GM21526 (cell line): ENCODE measurements around the gene FXR2.
A peak's percentile ranks its signal among the peaks of the same experiment; 100 is the strongest.

Experiments
- ATAC-seq: cut with Tn5 transposase; IDR thresholded peaks from one replicate; pipeline ENCODE4 v1.9.1; 2021; ENCODE audit warnings: moderate library complexity; ENCODE audit not compliant: unreplicated experiment, low FRiP score

The FXR2 gene

GRCh38 chr17:7589204-7589868 is 25.4 kb downstream of the FXR2 start:
- ATAC-seq: no peak

DNA sequence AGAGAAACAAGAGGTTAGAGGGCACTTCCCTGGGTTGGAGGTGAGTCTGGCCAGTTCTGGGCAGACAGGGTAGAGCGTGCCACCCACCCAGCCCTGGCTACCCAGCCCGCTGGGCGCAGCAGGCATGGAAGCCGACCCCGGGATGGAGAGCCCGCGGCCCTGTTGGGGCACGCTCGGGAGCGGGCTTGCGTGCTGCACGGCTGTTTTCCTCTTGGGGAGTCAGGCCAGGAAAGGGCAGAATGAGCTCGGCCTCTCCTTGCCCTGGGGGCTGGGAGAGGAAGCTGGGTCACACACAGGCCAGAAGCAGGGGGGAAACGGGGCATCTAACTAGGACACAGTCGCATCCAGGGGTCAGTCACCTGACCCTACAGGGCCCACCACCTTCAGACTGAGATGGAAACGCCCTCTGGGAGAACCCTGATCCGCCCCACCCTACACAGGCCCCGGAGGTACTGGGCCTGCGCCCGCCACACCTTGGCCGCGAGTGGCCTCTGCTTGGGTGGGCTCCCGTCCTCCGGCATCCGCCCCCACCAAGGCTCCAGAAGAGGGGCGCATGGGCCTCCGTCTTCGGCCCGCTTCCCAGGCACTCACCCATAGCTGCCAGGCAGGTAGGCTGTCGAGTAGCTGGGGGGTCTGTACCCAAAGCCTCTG is 26.0 kb downstream of the FXR2 start:
- ATAC-seq: no peak

DNA sequence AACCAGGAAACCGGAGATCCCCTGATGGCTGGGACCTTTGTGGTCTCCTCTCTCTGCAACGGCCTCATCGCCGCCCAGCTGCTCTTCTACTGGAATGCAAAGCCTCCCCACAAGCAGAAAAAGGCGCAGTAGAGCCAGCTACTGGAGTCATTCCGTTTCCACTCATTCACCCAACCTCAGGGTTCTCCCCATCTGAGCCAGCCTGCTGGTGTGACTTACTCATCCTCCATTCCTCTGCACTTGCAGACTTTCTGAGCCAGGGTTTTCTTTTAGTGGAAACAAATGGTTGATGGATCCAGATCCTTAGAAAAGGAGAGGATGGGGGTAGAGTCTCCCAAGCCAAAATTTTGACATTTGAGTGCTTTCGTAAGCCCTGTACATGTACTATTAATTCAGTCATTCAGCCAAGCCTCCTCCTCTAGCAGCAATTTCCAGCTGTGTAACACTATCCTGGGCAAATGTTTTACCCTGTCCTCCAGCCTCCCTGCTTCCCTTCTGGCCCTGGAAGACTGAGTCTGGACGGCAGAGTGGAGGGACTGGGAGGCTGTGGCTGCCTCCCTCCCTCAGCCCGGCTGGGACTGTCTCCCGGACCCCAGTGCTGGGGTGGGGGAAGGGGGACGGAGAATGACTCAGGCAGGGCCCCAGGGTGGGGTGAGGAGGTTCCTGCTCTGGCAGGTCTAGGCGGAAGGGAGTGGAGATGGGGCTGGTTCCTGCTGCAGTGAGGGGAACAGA is 27.1 kb downstream of the FXR2 start:
- ATAC-seq: no peak

GRCh38 chr17:7586673-7587419 is 27.9 kb downstream of the FXR2 start:
- ATAC-seq: no peak

DNA sequence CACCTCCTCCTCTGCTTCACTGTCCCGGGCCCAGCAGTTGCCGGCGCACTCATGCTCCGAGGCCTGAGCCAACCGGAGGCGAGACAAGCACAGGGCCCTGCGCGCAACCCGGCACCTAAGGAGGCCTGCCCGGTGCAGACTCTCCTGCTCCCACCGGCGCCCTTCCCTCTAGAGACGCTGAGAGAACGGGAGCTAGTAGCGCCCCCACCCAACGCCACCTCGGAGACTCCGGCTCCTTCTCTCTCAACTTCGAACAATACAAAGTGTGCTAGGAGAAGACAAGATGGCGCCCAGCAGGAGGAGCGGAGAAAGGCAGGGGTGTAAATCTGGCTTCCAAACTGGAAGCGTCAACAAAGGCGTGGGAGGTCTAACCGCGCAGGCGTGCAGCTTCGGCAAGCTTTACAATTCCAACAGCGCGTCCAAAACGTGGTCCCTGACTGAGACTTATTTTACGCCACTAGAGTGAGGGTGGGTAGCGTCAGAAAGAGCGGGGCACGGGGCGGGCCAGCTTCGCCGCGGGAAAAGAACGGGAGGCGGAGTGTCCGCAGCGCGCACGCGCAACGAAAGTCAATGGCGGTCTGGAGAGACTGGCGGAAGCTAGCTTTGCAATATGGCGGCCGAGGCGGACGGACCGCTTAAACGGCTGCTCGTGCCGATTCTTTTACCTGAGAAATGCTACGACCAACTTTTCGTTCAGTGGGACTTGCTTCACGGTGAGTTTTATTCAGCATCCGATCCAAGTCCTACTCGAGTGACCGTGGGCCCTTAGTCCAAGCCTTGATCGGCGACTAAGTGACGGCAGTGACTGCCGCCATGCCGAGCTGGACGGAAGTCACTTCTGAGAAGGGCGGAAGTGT is 31.2 kb downstream of the FXR2 start, which contains the start of gene MPDU1:
TSS of gene MPDU1 (plus strand) at position 600 of the 857 bp plus-strand sequence. CDS start at position 611, 11 bp downstream.
- ATAC-seq: peak; percentile 46

- no peak for ATAC-seq
Observed at GRCh38 chr17:7582396-7583252, 32.1 kb downstream of the FXR2 start.

DNA sequence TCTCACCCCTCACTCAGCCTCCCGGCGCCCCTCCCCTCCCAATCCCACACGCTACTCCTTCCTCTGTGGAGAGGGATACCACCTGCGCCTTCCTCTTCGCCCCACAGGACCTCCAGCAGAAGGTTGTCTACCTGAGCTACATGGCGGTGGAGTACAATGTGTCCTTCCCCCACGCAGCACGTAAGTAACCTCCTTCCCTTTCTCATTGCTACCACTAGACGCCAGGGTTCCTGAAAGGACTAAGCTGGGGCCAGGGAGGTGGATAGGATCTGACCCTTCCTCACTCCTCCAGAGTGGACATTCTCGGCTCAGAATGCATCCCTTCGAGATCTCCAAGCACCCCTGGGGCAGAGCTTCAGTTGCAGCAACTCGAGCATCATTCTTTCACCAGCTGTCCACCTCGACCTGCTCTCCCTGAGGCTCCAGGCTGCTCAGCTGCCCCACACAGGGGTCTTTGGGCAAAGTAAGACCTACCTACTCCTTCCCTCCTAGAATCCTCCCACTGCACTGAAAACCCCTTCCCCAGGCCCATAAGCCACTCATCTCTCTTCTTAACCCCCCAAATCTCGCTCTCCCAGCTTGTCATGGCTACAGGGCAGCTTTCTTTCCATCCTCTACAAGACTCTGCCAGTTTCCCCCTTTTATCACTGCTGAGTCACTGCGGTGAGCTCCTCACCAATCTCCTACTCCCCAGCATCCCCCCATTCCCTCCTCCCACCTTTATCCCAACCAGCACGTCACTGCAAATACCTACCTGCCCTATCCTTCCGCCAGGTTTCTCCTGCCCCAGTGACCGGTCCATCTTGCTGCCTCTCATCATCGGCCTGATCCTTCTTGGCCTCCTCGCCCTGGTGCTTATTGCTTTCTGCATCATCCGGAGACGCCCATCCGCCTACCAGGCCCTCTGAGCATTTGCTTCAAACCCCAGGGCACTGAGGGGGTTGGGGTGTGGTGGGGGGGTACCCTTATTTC is 33.8 kb downstream of the FXR2 start:
- no peak for ATAC-seq

DNA sequence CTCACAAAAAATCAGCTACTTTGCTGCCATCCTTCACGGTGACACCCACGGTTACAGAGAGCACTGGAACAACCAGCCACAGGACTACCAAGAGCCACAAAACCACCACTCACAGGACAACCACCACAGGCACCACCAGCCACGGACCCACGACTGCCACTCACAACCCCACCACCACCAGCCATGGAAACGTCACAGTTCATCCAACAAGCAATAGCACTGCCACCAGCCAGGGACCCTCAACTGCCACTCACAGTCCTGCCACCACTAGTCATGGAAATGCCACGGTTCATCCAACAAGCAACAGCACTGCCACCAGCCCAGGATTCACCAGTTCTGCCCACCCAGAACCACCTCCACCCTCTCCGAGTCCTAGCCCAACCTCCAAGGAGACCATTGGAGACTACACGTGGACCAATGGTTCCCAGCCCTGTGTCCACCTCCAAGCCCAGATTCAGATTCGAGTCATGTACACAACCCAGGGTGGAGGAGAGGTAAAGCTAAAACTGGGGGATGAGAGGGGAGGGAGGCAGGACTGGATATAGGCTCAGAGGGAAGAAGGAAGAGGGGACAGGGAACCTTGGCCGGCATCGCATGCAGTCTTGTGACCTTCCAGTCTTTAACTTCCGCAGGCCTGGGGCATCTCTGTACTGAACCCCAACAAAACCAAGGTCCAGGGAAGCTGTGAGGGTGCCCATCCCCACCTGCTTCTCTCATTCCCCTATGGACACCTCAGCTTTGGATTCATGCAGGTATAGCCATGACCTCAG is 34.7 kb downstream of the FXR2 start:
- ATAC-seq: no peak

DNA sequence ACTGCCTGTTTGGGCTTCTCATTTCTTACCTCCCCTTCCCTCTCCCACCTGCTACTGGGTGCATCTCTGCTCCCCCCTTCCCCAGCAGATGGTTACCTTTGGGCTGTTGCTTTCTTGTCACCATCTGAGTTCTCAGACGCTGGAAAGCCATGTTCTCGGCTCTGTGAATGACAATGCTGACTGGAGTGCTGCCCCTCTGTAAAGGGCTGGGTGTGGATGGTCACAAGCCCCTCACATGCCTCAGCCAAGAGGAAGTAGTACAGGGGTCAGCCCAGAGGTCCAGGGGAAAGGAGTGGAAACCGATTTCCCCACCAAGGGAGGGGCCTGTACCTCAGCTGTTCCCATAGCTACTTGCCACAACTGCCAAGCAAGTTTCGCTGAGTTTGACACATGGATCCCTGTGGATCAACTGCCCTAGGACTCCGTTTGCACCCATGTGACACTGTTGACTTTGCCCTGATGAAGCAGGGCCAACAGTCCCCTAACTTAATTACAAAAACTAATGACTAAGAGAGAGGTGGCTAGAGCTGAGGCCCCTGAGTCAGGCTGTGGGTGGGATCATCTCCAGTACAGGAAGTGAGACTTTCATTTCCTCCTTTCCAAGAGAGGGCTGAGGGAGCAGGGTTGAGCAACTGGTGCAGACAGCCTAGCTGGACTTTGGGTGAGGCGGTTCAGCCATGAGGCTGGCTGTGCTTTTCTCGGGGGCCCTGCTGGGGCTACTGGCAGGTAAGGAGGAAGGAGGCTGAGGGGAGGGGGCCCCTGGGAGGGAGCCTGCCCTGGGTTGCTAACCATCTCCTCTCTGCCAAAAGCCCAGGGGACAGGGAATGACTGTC is 35.5 kb downstream of the FXR2 start, which contains the start of gene CD68:
TSS of gene CD68 (plus strand) at position 638 of the 833 bp plus-strand sequence. CDS start at position 678, 40 bp downstream.
- ATAC-seq: no peak

DNA sequence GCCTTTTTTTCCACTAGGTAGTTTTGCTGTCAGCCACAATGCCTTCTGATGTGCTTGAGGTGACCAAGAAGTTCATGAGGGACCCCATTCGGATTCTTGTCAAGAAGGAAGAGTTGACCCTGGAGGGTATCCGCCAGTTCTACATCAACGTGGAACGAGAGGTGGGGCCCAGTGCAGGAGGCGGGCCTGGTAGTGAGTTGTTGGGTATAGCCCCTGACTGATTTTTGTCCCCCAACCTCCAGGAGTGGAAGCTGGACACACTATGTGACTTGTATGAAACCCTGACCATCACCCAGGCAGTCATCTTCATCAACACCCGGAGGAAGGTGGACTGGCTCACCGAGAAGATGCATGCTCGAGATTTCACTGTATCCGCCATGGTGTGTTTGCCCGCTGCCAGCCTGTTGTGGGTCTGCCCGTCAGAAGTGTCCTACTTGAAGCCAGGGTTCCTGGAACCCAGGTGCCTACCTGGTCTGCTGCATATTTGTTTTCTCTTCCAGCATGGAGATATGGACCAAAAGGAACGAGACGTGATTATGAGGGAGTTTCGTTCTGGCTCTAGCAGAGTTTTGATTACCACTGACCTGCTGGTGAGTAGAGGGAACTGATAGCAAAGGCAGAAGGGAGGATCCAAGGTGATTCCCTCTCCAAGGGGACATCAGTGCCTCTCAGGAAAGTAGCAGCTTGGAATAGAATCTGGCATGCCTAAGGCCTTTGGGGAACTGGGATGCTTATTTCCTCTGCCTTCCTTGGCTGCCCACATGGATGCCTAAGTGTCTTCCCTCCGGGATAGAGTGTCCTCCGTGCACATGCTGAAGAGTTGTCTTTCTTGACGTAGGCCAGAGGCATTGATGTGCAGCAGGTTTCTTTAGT is 37.1 kb downstream of the FXR2 start:
- ATAC-seq: no peak

DNA sequence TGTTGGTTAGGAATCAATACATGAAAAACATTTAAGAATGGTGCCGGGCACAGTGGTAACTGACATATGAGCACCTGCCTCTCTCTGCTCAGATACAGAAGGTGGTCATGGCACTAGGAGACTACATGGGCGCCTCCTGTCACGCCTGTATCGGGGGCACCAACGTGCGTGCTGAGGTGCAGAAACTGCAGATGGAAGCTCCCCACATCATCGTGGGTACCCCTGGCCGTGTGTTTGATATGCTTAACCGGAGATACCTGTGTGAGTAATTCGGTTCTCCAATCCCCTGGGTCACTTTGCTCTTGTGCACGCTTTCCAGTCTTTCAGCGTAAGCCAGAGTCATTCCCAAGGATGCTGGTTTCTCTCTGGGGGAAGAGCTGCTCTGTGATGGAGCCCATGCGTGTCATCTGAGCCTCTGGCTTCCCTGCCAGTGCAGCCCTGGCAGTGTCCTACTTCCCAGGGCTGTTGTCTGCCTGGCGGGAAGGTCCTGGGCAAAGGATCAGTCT is 38.2 kb downstream of the FXR2 start:
- no peak for ATAC-seq

- no peak for ATAC-seq
Observed at GRCh38 chr17:7575959-7576358, 38.7 kb downstream of the FXR2 start.

DNA sequence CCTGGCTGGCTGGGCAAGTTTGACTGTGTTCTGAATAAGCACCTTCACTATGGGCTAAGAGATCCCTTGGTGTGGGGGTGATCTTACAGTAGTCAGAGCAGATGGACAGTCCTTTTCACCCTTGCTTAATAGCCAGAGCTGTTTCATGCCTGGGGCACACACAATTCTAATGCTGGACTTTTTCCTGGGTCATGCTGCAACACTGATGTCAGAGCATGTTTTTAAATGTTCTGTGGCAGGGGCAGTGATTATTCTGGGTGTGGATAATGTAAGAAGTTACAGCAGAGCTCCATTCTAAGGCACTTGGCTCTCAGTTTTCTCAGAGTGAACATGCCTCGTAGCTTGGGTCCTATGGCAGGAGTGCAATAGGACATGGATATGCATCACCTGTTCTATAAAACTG is 39.2 kb downstream of the FXR2 start:
- ATAC-seq: no peak

DNA sequence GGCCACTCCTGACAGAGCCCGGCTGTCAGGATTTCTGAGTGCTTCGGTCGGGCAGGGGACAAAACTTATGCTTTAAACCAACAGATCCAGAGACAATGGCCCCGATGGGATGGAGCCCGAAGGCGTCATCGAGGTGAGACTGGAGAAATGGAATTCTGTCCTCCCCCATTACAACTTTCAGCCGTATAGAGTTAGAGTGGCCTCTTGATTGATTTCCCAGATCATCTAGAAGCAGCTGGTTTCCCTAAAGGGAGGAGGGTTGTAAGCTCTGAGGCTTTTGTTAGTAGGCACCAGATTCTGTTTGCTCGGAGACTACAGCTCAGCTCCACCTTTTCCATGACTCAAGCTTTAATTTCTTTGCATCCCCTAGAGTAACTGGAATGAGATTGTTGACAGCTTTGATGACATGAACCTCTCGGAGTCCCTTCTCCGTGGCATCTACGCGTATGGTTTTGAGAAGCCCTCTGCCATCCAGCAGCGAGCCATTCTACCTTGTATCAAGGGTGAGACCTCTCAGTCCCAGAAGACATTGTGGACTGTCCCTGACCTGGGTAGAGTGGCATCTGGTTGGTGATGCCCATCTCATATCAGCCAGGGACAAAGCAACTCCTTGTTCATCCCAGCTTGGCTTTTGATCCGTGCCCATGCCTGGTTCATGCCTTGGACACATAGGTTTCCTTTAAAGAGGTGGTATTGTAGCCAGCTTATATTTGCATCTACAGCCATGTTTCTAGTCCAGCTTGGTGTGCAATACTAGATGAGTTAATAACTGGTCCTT is 40.3 kb downstream of the FXR2 start:
- ATAC-seq: no peak
